GM12875 (cell line): ENCODE measurements around the gene ATOH1.

Source experiments
- H3K4me3 ChIP-seq: one replicate; pipeline ENCODE4 v1.5.1; 2011; ENCODE audit warnings: low read depth, low read length, control low read depth
- CTCF ChIP-seq: IDR thresholded peaks from 2 replicates; pipeline ENCODE4 v1.5.1; 2011; ENCODE audit warnings: low read depth, mild to moderate bottlenecking, control low read depth, inconsistent platforms, low read length, moderate library complexity, borderline replicate concordance; ENCODE audit not compliant: insufficient read depth

Gene ATOH1

GRCh38 chr4:93828332-93828994 lies at the start of gene ATOH1:
Gene ATOH1, plus strand, starts transcription at chr4:93828753. Its CDS starts 174 bp downstream, at chr4:93828927.
- H3K4me3 ChIP-seq: no peak within 1 kb of the TSS
- no peak for TF ChIP-seq CTCF

- H3K4me3 ChIP-seq: no peak overlapping the region
- TF ChIP-seq CTCF: no peak
Observed at GRCh38 chr4:93779228-93779627, 49.3 kb upstream of the ATOH1 start.

GRCh38 chr4:93780080-93780479 lies 48.5 kb upstream of the ATOH1 start:
- no peak for TF ChIP-seq CTCF
- H3K4me3 ChIP-seq: no peak overlapping the region

- no peak for TF ChIP-seq CTCF
- no peak overlapping the region for H3K4me3 ChIP-seq
Observed at GRCh38 chr4:93781198-93781597, 47.4 kb upstream of the ATOH1 start.

GRCh38 chr4:93786149-93786548 lies 42.4 kb upstream of the ATOH1 start:
- no peak overlapping the region for H3K4me3 ChIP-seq
- TF ChIP-seq CTCF: no peak

GRCh38 chr4:93788712-93789111 lies 39.8 kb upstream of the ATOH1 start:
- peak; percentile 35; the same call in 1 of the 2 replicates for TF ChIP-seq CTCF
- no peak overlapping the region for H3K4me3 ChIP-seq

- H3K4me3 ChIP-seq: no peak overlapping the region
- peak; percentile 74 for TF ChIP-seq CTCF
Observed at GRCh38 chr4:93791570-93792195, 36.9 kb upstream of the ATOH1 start.
